HG03558 (cell line): ENCODE results near the gene STMN1.

Source experiments
- ATAC-seq: cut with Tn5 transposase; IDR thresholded peaks from one replicate; pipeline ENCODE4 v1.9.1; 2021; ENCODE audit warnings: moderate number of reproducible peaks; ENCODE audit not compliant: unreplicated experiment; ENCODE audit errors: extremely low read depth

STMN1 gene

DNA sequence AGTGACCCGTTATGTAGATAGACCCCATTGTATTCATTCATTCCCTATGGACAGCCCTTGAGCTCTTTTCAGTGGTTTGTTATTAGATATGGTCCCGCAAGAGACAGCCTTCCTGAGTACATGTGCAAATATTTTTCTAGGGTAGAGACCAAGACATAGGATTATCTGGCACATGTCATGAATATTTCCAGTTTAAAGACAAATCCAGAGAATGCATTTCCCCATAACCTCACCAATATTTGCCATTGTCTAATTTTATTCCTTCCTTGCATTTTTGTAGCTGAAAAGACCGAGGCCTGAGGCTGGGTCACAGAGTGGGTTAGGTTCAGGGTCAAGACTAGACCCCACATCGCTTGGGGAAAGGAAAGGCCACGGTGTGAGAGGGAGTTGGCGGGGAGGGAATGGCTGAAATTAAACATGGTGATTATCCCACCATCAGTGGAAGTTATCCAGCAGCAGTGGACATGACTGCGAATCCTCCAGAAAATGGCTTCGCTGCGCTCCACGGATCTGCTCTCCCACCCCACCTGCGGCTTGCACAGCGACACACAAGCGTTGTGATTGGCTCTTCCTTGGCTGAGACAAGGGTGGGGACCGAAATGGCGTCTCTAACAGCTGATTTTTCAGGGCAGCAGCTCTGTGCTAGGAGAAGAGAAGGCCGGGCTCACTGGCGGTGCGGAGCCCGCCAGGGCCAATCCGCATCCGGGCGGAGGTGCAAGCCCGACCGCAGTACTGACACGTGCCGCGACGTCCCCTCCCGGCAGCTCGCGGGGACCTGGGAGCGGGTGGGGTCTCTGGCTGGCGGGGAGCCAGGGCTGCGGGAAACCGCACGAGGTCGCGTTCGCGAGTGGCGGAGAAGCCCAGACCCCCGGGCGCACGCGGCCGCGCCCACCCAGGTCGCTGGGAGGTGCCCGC is 16.1 kb upstream of the STMN1 start:
- no peak for ATAC-seq

DNA sequence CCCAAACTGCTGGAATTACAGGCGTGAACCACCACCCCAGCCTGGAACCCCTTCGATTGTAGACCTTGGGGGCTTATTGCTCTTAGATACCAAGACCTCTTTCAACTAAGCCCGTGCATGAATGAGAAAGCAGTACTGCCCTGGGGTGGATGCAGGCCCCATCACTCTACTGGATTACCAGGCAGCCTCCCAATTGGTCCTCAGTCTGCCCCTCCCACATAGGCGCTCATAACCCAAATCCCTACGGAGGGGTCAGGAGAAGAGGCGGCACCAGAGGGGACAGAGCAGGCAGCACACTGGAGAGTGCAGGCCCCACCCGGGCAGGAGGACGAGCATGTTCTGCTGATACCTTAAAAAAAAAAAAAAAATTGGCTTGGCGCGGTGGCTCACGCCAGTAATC is 12.4 kb upstream of the STMN1 start:
- no peak for ATAC-seq

DNA sequence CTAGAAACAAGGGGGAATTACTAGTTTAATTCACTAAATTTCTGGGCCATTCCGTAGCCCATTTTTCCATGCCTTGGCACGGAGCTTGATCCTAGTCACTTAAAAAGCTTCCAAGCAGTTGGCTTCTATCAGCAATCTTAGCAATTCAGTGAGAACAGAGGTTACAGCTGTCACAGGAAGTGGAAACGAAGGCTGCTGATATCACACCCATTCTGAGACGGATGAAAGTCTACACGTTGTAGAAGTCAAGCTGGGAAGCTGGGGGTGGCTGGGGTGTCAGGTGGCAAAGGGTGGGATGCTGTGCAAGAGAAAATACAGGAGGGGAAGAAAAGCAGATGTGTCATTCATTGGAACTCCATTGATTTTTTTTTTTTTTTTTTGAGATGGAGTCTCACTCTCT is 11.8 kb upstream of the STMN1 start:
- no peak for ATAC-seq

DNA sequence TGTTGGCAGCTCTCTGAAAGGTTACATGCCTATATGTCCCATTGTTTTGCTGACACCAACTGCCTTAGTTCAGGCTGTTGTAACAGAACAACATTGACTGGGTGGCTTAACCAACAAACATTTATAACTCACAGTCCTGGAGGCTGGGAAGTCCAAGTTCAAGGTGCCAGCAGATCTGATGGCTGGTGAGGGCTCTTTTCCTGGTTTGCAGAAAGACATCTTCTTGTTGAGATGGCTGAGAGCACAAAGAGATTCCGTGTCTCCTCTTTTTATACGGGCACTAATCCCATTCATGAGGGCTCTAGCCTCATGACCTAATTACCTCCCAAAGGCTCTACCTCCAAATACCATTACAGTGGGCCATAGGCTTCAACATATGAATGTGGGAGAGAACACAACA is 10.2 kb upstream of the STMN1 start:
- no peak for ATAC-seq

DNA sequence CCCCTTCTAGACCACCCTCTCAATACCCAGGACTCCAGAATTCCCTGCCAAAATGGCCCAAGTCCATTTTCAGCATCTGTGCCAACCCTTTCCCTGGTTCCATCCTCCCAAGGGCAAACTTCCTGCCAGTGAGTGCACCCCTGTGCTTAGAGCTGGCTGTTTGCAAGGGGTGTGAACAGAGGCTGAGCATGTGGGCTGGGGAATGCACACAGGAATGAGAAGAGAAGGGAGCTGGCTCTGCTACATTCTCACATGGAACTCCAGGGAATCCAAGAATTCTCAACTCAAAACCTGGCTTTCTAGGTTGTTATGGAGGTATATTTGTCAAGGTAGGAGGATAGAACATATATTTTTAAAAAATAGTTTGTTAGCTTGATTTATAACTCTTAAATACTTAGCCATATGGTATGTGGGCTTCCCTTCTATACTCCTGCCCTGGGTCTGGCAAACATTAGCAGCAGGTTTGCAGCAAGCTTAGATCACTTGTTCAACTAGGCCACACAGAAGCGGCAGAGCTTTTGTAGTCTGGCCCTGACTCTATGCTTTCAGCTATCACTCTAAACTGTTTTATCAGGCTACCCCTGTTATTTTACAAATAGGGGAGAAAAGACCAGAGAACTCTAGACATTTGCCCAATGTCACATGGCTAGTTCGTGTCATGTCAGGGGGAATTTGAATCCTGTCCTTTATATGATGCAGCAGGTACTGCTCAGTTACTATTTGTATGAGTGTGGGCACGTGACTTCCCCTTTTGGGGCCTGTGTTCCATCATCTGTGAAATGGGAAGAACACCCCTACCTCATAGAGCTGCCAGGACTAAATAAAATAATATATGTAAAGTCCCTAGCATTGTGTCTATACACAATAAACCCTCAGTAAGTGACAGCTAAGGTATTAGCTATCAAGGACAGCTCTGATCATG is 8.1 kb upstream of the STMN1 start:
- ATAC-seq: no peak

DNA sequence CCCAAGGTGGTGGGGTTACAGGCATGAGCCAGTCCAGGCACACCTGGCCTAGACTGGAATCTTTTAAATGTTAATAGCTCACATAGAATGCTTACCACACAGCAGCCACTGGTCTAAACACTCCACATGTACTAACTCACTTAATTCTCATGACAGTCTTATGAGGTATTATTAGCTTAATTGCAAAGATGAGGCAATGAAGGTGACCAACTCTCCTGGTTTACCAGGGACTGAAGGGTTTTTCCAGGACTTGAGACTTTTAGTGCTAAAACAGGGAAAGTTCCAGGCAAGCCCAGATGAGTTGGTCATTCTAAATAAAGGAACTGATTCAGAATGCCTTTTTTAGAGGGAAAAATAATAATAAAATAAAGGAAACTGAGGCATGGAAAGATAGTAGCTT is 7.0 kb upstream of the STMN1 start:
- no peak for ATAC-seq

DNA sequence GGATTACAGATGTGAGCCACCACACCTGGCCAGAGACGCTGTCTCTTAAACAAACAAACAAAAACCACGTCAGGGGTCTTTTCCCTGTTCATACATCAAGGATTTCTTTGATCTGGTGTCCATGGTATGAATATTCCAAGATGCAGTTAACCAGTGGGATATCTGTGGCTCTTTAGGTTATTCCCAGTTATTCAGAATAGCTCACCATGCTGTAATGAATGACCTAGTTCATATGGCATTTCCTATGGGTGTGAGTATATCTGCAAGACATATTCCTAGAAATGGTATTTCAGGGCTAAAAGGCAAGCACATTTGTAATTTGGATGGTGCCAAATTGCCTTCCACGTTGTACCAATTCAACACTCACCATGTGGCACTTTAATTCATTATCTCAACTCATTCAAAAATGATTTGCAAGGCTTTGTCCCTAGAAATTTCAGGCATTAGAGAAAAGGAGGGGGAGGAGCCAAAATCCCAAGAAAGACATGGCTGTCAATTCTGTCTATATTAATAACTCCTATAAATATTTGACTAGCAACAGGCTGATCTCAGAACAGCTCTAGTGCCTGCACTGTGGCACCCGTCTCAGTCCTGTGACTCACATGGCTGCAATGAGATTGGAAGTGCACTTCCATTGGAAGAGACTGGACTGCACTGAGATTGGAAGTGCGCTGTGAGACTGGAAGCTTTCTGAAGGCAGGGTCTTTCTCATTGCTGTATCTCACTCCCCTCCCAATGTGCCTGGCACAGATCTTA is 6.0 kb upstream of the STMN1 start:
- ATAC-seq: no peak

DNA sequence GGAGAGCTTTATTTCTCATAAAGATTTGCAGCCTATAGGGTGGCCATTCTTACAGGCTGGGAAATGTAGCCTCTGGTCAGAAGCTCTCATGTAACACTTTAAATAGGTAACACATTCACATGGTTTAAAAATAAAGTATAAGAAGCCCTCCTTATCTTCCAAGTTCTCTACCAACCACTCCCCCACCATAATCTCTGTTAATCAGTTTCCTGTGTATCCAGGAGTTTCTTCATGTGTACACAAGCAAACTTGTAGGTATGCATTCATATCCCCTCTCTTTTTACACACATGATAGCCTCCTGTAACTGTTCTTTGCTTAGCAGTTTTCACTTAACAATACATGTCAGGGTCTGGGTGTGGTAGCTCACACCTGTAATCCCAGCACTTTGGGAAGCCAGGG is 4.9 kb upstream of the STMN1 start:
- no peak for ATAC-seq

DNA sequence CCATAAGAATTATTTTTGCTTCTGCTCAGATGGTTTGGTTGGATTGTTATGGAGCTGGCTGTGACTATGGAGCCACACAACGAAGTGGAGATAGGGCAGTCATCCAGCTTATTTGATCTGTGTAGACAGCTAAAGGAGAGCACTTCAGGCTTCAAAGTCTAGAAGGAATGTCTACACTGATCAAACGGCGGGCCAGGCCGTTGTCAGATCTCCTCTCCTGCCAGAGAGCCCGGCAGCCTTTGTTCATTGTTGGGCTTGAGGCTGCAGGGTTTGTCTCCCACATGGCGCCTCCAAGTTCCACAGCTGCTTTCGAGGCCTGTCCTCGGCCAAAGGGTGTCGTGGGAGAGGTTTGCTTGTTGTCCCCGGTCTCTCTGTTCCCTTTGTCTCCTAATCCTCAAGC is 2.8 kb upstream of the STMN1 start:
- no peak for ATAC-seq

DNA sequence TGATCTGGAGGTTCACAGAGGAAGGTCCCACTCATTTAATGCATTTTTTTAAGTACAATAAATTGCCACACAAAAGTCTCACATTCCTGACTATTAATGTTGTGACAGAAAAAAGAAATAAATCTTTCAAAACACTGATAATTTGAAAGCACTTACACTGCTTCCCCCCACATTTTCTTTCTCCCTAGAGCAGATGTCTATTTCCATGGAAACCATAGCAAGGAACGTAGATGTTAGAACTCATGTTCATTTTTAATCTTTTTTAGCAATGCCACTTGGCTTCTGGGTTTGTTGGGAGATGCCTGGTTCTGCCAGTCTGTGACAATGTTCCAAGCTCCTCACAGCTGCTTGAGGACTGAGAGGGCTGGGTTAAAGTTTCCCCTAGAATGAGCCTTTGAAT is 1.9 kb upstream of the STMN1 start:
- no peak for ATAC-seq

DNA sequence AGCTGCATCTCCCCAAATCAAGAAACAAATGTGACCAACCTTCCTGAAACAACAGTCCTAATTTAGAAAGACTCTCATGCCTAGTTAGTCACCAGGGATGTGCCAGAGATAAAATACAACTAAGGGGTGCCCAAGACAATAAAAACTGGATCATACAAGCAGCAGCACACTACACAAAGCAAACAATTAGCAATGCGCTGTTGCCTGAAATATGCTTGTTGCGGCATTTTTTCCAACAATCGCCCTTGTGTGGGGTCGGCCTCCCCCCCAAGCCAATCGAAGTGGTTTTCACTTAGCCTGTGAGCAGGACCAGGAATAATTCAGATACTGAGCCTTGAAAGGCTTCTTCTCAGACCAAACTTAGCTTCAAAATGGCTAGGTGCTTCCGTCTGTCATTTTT is 1.4 kb upstream of the STMN1 start:
- no peak for ATAC-seq

DNA sequence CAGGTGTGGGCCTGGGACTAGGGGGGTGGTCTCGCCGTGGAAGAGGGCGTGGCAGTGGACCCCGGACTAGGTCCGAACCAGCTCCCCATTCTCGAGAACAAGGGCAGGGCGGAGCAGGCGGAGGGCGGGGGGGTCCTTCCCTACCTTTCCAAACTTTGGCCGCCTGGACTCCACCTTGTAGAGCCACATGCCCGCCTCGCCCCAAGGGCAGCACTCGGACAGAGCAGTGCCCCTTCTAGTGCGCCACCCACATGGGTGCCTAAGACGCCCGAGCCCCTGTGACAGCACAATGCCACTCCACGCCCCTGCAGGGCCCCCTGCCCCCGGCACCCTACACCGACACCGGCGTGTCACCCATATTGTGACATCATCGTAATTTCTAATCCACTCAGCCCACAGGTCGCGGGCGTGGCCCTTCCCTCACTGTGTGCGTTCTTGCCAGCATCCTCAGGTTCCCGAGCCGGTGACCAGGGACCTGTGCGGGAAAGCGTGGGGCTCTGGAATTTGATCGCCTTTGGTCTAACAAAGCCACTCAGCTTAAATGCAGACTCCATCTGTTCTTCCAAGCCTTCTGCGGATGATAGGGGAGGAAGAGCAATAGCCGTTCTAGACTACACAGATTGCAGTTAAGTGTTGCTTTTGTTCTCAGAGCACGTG is 553 bp upstream of the STMN1 start:
- ATAC-seq: no peak

DNA sequence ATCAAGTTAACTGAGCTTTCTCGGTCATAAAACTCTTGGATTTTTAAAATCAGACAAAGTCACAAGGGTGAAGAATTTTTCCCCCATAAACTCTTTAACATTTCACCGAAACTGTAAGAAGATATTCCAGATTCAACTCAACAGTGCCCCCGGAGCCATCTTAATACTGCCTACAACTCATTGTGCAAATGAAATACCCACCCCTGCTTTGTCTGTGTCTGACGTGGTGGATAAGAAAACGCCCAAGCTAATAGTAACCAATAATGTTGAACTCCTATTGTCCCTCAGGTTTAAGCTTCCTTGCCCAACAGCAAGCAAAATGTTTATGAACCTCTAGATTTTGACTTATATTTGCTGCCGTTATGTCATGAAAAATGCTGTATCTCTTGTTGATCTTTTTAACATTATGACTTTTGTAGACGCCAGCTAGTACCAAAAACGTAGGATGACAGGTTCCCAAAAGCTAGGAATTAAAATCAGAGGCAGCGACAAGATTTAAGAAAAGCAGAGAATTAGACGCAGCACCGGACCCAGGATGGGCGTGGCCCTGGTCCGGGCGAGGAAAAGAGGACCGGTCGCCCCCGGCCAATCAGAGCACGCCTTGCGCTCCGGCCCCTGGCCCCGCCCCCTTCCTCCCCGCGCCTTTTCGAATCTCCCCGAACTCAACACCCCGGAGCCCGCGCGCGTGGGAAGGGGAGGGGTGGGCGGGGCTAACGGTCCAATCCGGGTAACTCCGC is 1.1 kb downstream of the STMN1 start:
- ATAC-seq: no peak

DNA sequence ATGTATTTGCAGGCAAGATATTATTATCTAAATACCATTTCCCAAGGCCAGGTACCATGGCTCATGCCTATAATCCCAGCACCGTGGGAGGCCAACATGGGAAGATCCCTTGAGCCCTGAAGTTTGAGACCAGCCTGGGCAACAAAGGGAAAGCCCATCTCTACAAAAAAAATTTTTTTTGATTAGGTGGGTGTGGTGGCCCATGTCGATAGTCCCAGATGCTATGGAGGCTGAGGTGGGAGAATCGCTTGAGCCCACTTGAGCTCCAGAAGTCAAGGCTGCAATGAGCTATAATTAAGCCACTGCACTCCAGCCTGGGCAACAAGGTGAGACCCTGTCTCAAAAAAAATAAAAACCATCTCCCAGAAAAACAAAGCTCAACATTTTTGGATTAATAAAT is 2.2 kb downstream of the STMN1 start:
- no peak for ATAC-seq

DNA sequence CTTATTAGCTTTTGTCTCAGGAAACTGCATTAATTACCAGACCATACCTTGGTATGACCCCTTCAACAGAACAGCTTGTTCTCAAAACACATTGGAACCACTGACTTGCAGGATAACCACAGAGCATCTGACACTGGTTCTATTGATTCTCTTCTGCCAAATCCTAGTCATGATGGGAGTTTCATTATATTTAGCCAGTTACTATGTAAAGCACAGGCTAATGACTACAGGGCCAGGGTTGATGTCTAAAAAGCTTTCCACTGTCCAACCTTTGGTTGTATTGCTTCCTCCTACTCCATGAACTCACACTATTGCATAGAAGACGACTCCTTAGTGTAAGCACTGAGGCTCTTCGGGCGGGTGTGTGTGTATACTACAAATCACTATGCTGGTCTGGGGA is 3.8 kb downstream of the STMN1 start:
- ATAC-seq: no peak

DNA sequence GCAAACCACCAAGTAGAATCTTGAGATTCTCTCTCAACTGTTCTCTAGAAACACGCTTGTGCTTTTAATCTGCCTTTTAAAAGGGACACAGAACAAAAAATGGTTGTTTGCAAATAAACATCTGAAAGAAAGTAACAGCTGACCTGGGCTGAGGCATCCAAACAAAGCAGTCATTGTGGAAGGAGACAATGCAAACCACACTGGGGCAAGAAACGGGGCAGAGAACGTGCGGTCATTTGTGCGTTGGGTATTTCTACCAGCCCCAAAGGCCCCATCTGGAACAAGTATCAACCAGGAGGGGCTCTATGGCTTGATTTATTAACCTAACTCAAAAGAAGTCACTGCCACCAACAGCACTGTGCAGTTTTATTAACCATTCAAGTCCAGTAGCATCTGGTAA is 6.0 kb downstream of the STMN1 start:
- no peak for ATAC-seq

DNA sequence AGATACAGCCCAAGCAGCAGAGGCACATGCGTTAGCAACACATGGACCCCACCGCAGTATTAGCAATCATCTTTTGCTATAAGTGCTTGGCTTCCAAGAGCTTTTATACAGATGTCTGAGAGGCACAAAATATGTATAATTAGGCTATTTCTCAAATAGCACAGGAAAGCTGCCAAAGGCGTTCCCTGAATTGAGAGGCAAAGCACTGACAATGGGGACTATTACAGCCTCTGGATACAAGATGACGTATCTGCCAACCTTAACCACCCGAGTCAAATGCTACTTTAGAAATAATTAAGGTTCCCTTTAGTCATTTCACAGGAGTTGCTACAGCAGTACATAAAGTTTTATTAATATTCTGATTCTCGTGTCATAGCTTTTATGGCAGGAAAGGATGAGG is 6.4 kb downstream of the STMN1 start:
- no peak for ATAC-seq

DNA sequence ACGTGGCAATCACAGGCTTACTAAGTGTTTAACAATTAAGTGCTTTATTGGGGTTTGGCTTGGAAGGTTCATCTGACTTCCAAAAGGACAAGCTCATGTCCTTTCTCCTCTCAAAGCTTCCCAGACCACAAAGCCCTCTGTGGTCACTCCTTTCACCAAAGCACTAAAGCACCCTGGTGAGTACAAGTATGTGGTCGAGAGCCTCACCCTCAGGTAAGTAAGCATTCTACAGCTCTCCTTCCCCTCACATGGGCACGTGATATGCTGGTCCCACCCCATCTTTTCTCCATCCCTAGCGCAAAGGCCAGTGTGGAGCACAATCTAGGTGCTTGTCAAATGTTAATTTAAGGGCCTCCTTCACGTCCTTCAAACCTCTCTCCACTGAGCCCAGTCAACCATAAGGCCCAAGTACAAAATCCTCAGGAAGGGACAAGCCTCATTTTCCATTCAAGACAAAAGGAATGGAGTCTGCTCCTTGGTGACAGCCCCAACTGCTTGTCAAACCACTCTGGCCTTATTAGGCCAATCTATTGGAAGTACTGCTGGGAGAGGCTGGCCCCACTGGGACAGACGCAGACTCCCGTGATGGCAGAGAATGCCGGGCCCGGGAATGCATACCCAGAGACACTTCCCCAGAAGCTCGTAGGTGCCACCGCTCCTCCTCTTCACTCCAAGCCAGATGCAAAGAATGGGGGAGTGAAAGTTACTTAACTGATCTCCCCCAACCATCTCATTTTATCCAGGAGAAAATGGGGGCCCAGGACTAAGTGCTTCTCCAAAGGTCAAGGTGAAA is 7.8 kb downstream of the STMN1 start:
- no peak for ATAC-seq

DNA sequence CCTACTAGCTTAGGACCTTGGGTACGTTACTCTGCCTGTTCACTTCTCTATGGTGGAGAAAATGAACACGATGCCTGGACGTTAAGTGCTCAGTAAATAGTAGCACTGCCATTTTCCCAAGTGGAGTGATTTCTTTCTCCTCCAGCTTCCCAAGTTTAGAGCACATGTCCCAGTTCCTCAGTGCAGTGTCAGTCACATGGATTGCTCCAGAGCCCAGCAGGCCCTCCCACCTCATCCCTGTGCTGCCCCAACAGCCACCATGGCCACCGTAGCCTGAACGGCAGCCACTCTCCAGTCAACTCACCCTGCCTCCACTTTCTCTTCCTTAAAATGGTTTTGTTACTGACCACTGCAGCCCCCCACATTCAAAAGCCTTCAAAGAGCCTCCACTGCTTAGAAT is 8.5 kb downstream of the STMN1 start:
- ATAC-seq: no peak
